Sciatic nerve (tissue), 2 donors: Measurements from ENCODE around the gene LCE1B. TPM values are rescaled to one million over a fixed set of nuclear protein-coding genes. Genes with fewer than 3 reads are reported as not detected.

Experiments
- ATAC-seq: fragments of 200-7000 bp; cut with Tn5 transposase; one replicate; pipeline ENCODE4 v1.9.1; 2020; ENCODE audit warnings: mild to moderate bottlenecking, moderate library complexity
- DNase-seq: peaks from one replicate; pipeline ENCODE4 v3.0.0-alpha.2; 2020; ENCODE audit warnings: low spot score
- intact Hi-C: fragments of 100-400 bp; cut with DNase I; formaldehyde crosslinking; loops from one replicate; pipeline ENCODE4 v1.14.2; 2022
- total RNA-seq: library from RNA; stranded (reverse); fragmentation: NEBNext Ultra II Directional; extraction: Animal tissue kit (Norgen Biotek cat#: 25700); gene quantifications from one replicate; pipeline ENCODE4 v1.2.1, GENCODE V29; 2021
- donor health status: DM: no; HTN: no; CAD: no.
- donor health status: DM: no; HTN: no; CAD: no.

Gene LCE1B
- not detected for total RNA-seq

- intact Hi-C loops: no loop called here
- DNase-seq (no peak), ATAC-seq (no peak)
Measured at GRCh38 chr1:152811671-152812070, at the start of gene LCE1B. TSS of gene LCE1B (plus strand) at chr1:152811971. CDS start at chr1:152812447, 476 bp downstream.

- DNase-seq (no peak), ATAC-seq (no peak)
- intact Hi-C loops: no loop called here
Measured at GRCh38 chr1:152768847-152769533, 42.8 kb upstream of the LCE1B start.

GRCh38 chr1:152770411-152770810, 41.4 kb upstream of the LCE1B start:
- DNase-seq (no peak), ATAC-seq (no peak)
- intact Hi-C loops: no loop called here

GRCh38 chr1:152774875-152775274, 36.9 kb upstream of the LCE1B start, which contains the start of gene LCE1F:
TSS of gene LCE1F (plus strand) at chr1:152775140. CDS start at chr1:152776372, 1,232 bp downstream.
- intact Hi-C loops: no loop called here
- DNase-seq: no peak
- no peak for ATAC-seq

- DNase-seq (no peak), ATAC-seq (no peak)
- intact Hi-C loops: no loop called here
Measured at GRCh38 chr1:152776361-152776760, 35.4 kb upstream of the LCE1B start.

GRCh38 chr1:152777510-152778137, 34.1 kb upstream of the LCE1B start:
- ATAC-seq (no peak), DNase-seq (no peak)
- intact Hi-C loops: no loop called here

- DNase-seq (no peak), ATAC-seq (no peak)
- intact Hi-C loops: no loop called here
Measured at GRCh38 chr1:152783095-152783494, 28.7 kb upstream of the LCE1B start.

GRCh38 chr1:152786077-152786476, 25.7 kb upstream of the LCE1B start, which contains the start of gene LCE1E:
TSS of gene LCE1E (plus strand) at chr1:152786257. CDS start at chr1:152787300, 1,043 bp downstream.
- intact Hi-C loops: no loop called here
- ATAC-seq: no peak
- no peak for DNase-seq

GRCh38 chr1:152795686-152796085, 16.1 kb upstream of the LCE1B start:
- no peak for DNase-seq
- intact Hi-C loops: no loop called here
- no peak for ATAC-seq

- intact Hi-C loops: no loop called here
- DNase-seq: no peak
- ATAC-seq: no peak
Measured at GRCh38 chr1:152796421-152796820, 15.3 kb upstream of the LCE1B start, which contains the start of gene LCE1D. TSS of gene LCE1D (plus strand) at chr1:152796721. CDS start at chr1:152797795, 1,074 bp downstream.

- ATAC-seq: no peak
- no peak for DNase-seq
- intact Hi-C loops: no loop called here
Measured at GRCh38 chr1:152801333-152801732, 10.4 kb upstream of the LCE1B start.

GRCh38 chr1:152806576-152806975, 5.2 kb upstream of the LCE1B start, which contains the start of gene LCE1C:
TSS of gene LCE1C (minus strand) at chr1:152806651. CDS start at chr1:152805478, 1,173 bp downstream.
- intact Hi-C loops: no loop called here
- ATAC-seq (no peak), DNase-seq (no peak)

GRCh38 chr1:152811050-152811449, 721 bp upstream of the LCE1B start:
- intact Hi-C loops: no loop called here
- DNase-seq: no peak
- ATAC-seq: no peak

- intact Hi-C loops: no loop called here
- DNase-seq (no peak), ATAC-seq (no peak)
Measured at GRCh38 chr1:152817309-152817708, 5.5 kb downstream of the LCE1B start.

GRCh38 chr1:152823294-152823693, 11.5 kb downstream of the LCE1B start:
- ATAC-seq: no peak
- no peak for DNase-seq
- intact Hi-C loops: no loop called here

- DNase-seq: no peak
- intact Hi-C loops: no loop called here
- ATAC-seq: no peak
Measured at GRCh38 chr1:152824964-152825363, 13.2 kb downstream of the LCE1B start.

- DNase-seq (no peak), ATAC-seq (no peak)
- intact Hi-C loops: no loop called here
Measured at GRCh38 chr1:152827173-152827572, 15.4 kb downstream of the LCE1B start, which contains the start of gene LCE1A. TSS of gene LCE1A (plus strand) at chr1:152827473. CDS start at chr1:152827473, 0 bp downstream.

GRCh38 chr1:152836870-152837269, 25.1 kb downstream of the LCE1B start:
- no peak for ATAC-seq
- no peak for DNase-seq
- intact Hi-C loops: no loop called here

GRCh38 chr1:152842556-152842955, 30.8 kb downstream of the LCE1B start, which contains the start of gene LCE6A:
TSS of gene LCE6A (plus strand) at chr1:152842856. CDS start at chr1:152843521, 665 bp downstream.
- DNase-seq: no peak
- ATAC-seq: no peak
- intact Hi-C loops: no loop called here

- DNase-seq: no peak
- intact Hi-C loops: no loop called here
- no peak for ATAC-seq
Measured at GRCh38 chr1:152855661-152856060, 43.9 kb downstream of the LCE1B start.
